Measurements from ENCODE around the gene KIF1A.

DNA sequence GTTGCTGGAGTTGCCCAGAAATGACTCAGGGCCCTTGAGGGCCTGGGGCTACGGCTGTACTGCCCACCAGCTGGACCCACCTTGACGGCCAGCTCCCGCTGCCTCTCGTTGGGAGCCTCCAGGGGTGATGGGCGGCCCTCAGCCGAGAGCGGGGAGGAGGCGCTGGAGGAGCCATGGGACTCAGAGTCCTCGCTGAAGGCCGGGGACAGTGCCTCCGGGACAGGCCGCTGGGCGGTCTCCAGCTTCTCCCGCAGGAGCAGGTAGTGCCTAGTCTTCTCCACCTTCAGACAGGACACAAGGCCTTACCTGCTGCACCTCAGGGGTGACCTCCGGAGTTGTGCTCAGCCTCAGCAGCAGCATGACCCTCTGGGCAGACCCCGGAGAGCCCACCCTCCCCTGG, 97.6 kb downstream of the KIF1A start:
- TF ChIP-seq YY1 (IDR thresholded peaks at IDR 0.05; ENCODE audit: low read depth, low read length) (no peak), POLR2AphosphoS5 (IDR thresholded peaks at IDR 0.05; ENCODE audit: low read depth, low read length) (no peak), GTF2F1 (IDR thresholded peaks at IDR 0.05; ENCODE audit: borderline replicate concordance, low read depth, low read length) (no peak), RAD21 (IDR thresholded peaks at IDR 0.05 in 1 of 2, conservative IDR thresholded peaks at IDR 0.05 in 1 of 2; ENCODE audit: low read depth in 2 of 2, low read length in 2 of 2) (no peak), TAF7 (optimal IDR thresholded peaks at IDR 0.05; ENCODE audit: borderline replicate concordance, low read depth, low read length) (no peak), EP300 (IDR thresholded peaks at IDR 0.05; ENCODE audit: borderline replicate concordance in 1 of 2, low read depth in 2 of 2, low read length in 2 of 2) (no peak)
- TF ChIP-seq, protein P1, sequence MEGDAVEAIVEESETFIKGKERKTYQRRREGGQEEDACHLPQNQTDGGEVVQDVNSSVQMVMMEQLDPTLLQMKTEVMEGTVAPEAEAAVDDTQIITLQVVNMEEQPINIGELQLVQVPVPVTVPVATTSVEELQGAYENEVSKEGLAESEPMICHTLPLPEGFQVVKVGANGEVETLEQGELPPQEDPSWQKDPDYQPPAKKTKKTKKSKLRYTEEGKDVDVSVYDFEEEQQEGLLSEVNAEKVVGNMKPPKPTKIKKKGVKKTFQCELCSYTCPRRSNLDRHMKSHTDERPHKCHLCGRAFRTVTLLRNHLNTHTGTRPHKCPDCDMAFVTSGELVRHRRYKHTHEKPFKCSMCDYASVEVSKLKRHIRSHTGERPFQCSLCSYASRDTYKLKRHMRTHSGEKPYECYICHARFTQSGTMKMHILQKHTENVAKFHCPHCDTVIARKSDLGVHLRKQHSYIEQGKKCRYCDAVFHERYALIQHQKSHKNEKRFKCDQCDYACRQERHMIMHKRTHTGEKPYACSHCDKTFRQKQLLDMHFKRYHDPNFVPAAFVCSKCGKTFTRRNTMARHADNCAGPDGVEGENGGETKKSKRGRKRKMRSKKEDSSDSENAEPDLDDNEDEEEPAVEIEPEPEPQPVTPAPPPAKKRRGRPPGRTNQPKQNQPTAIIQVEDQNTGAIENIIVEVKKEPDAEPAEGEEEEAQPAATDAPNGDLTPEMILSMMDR (IDR thresholded peaks at IDR 0.05; ENCODE audit: control extremely low read depth in 1 of 3, insufficient read depth in 1 of 3, low read depth in 1 of 3, low read length in 3 of 3) = no peak
